Measurements from ENCODE around the gene BRS3. TPM values are rescaled to one million over a fixed set of nuclear protein-coding genes. Genes with fewer than 3 reads are reported as not detected.

The BRS3 gene
- total and polyA plus RNA-seq, 2 experiments from 2014 or later: not detected

GRCh38 chrX:136453771-136454170 lies 34.0 kb upstream of the BRS3 start:
- 6 to 22% methylated on average over 1 of the region's 1 CpG for WGBS, 2 experiments (ENCODE audit: low coverage in 1 of 2, low lambda C conversion rate in 2 of 2, missing lambda C conversion rate in 2 of 2)
- no peaks in the 10 kb centered on the region for H3K36me3 ChIP-seq (ENCODE audit: low read depth)
- no peak overlapping the region for H3K4me2 ChIP-seq (ENCODE audit: unreplicated experiment)
- no peaks in the 10 kb centered on the region for H3F3A ChIP-seq (ENCODE audit: insufficient read depth)
- no peak overlapping the region for H3K9ac ChIP-seq
- no peaks in the 10 kb centered on the region for H3K9me2 ChIP-seq (ENCODE audit: insufficient read depth)
- H3K27me3 ChIP-seq (replicated peaks; ENCODE audit: insufficient read depth): no peaks in the 10 kb centered on the region
- H3K4me3 ChIP-seq: no peak overlapping the region
- no peak overlapping the region for H3K27ac ChIP-seq
- TF ChIP-seq EZH2phosphoT487 (IDR thresholded peaks at IDR 0.05; ENCODE audit: insufficient read depth, low read depth): no peak
- no peak for TF ChIP-seq EZH2 (IDR thresholded peaks at IDR 0.05; ENCODE audit: insufficient read depth, poor library complexity, severe bottlenecking)
- no peaks in the 10 kb centered on the region for H3K9me3 ChIP-seq (ENCODE audit: low read depth)
- DNase-seq: no peak
- H4K20me1 ChIP-seq (ENCODE audit: insufficient read depth): no peaks in the 10 kb centered on the region
- in situ Hi-C loops (cut with MboI): no loop called here
- no peaks in the 10 kb centered on the region for H3K4me1 ChIP-seq (ENCODE audit: insufficient read depth)
- H3K79me2 ChIP-seq (ENCODE audit: insufficient read depth): no peaks in the 10 kb centered on the region
- H2AFZ ChIP-seq: no peak overlapping the region

- Histone ChIP-seq H3K9ac (no peak overlapping the region), H3K27me3 (replicated peaks; ENCODE audit: insufficient read depth) (no peaks in the 10 kb centered on the region), H2AFZ (no peak overlapping the region), H3K9me2 (ENCODE audit: insufficient read depth) (no peaks in the 10 kb centered on the region), H3F3A (ENCODE audit: insufficient read depth) (no peaks in the 10 kb centered on the region), H3K9me3 (ENCODE audit: low read depth) (no peaks in the 10 kb centered on the region), H3K27ac (no peak overlapping the region), H3K4me1 (ENCODE audit: insufficient read depth) (no peaks in the 10 kb centered on the region), H3K36me3 (ENCODE audit: low read depth) (no peaks in the 10 kb centered on the region), H3K4me3 (no peak overlapping the region), H3K4me2 (ENCODE audit: unreplicated experiment) (no peak overlapping the region), H4K20me1 (ENCODE audit: insufficient read depth) (no peaks in the 10 kb centered on the region), H3K79me2 (ENCODE audit: insufficient read depth) (no peaks in the 10 kb centered on the region)
- DNase-seq: no peak
- 32 to 39% methylated on average over 5 to 6 of the region's 6 CpGs for WGBS, 2 experiments (ENCODE audit: low coverage in 1 of 2, low lambda C conversion rate in 2 of 2, missing lambda C conversion rate in 2 of 2)
- no peak for TF ChIP-seq EZH2phosphoT487 (IDR thresholded peaks at IDR 0.05; ENCODE audit: insufficient read depth, low read depth)
- TF ChIP-seq EZH2 (IDR thresholded peaks at IDR 0.05; ENCODE audit: insufficient read depth, poor library complexity, severe bottlenecking): no peak
- in situ Hi-C loops (cut with MboI): no loop called here
These were observed 31.6 kb upstream of the BRS3 start for GRCh38 chrX:136456133-136456532.

GRCh38 chrX:136457303-136457917 lies 30.3 kb upstream of the BRS3 start:
- no peak overlapping the region for H3K4me2 ChIP-seq (ENCODE audit: unreplicated experiment)
- H3K9me2 ChIP-seq (ENCODE audit: insufficient read depth): no peaks in the 10 kb centered on the region
- in situ Hi-C loops (cut with MboI): no loop called here
- WGBS, 2 experiments (ENCODE audit: low coverage in 1 of 2, low lambda C conversion rate in 2 of 2, missing lambda C conversion rate in 2 of 2): 2 to 3% methylated on average over 4 to 5 of the region's 5 CpGs
- TF ChIP-seq EZH2phosphoT487 (IDR thresholded peaks at IDR 0.05; ENCODE audit: insufficient read depth, low read depth) (no peak), EZH2 (IDR thresholded peaks at IDR 0.05; ENCODE audit: insufficient read depth, poor library complexity, severe bottlenecking) (no peak)
- no peak overlapping the region for H3K27ac ChIP-seq
- H3K4me3 ChIP-seq: no peak overlapping the region
- no peak for DNase-seq
- no peak overlapping the region for H2AFZ ChIP-seq
- H3K9me3 ChIP-seq (ENCODE audit: low read depth): no peaks in the 10 kb centered on the region
- H3K36me3 ChIP-seq (ENCODE audit: low read depth): no peaks in the 10 kb centered on the region
- no peaks in the 10 kb centered on the region for H4K20me1 ChIP-seq (ENCODE audit: insufficient read depth)
- H3K79me2 ChIP-seq (ENCODE audit: insufficient read depth): no peaks in the 10 kb centered on the region
- H3F3A ChIP-seq (ENCODE audit: insufficient read depth): no peaks in the 10 kb centered on the region
- H3K4me1 ChIP-seq (ENCODE audit: insufficient read depth): no peaks in the 10 kb centered on the region
- no peaks in the 10 kb centered on the region for H3K27me3 ChIP-seq (replicated peaks; ENCODE audit: insufficient read depth)
- H3K9ac ChIP-seq: no peak overlapping the region

GRCh38 chrX:136464589-136464988 lies 23.2 kb upstream of the BRS3 start:
- no peak for DNase-seq
- Histone ChIP-seq H3K4me1 (ENCODE audit: insufficient read depth) (no peaks in the 10 kb centered on the region), H3K9me2 (ENCODE audit: insufficient read depth) (no peaks in the 10 kb centered on the region), H3K27ac (no peak overlapping the region), H3K27me3 (replicated peaks; ENCODE audit: insufficient read depth) (no peaks in the 10 kb centered on the region), H3K4me2 (ENCODE audit: unreplicated experiment) (no peak overlapping the region), H3K9ac (no peak overlapping the region), H3K9me3 (ENCODE audit: low read depth) (no peaks in the 10 kb centered on the region), H3K4me3 (no peak overlapping the region), H4K20me1 (ENCODE audit: insufficient read depth) (no peaks in the 10 kb centered on the region), H3K36me3 (ENCODE audit: low read depth) (no peaks in the 10 kb centered on the region), H3K79me2 (ENCODE audit: insufficient read depth) (no peaks in the 10 kb centered on the region), H3F3A (ENCODE audit: insufficient read depth) (no peaks in the 10 kb centered on the region), H2AFZ (no peak overlapping the region)
- 62% methylated on average over 3 of the region's 3 CpGs; no CpG with 5 or more reads in 1 of the 2 experiments for WGBS, 2 experiments (ENCODE audit: low coverage in 1 of 2, low lambda C conversion rate in 2 of 2, missing lambda C conversion rate in 2 of 2)
- TF ChIP-seq EZH2 (IDR thresholded peaks at IDR 0.05; ENCODE audit: insufficient read depth, poor library complexity, severe bottlenecking) (no peak), EZH2phosphoT487 (IDR thresholded peaks at IDR 0.05; ENCODE audit: insufficient read depth, low read depth) (no peak)
- in situ Hi-C loops (cut with MboI): no loop called here
